Posterior vena cava (tissue), 2 donors: ENCODE measurements around the gene KRTAP22-2. TPM values are rescaled to one million over a fixed set of nuclear protein-coding genes. Genes with fewer than 3 reads are reported as not detected.

Experiments
- DNase-seq: peaks from one replicate; pipeline ENCODE4 v3.0.0-alpha.2; 2020; ENCODE audit warnings: low spot score
- intact Hi-C, 2 donors: fragments of 100-400 bp; cut with DNase I; formaldehyde crosslinking; loops; one replicate each; pipeline versions ENCODE4 v1.14.1 to v1.14.2; 2022 to 2023
- total RNA-seq, 2 donors: library from RNA; stranded (reverse); fragmentation: NEBNext Ultra II Directional; extraction: Animal tissue kit (Norgen Biotek cat#: 25700); gene quantifications; one replicate each; pipeline ENCODE4 v1.2.1, GENCODE V29; 2021
- donor health status: DM: yes; HTN: yes; CAD: no.
- donor health status: DM: yes; HTN: yes; CAD: no.

The KRTAP22-2 gene
- total RNA-seq, 2 donors from 2014 or later, result not detected

- intact Hi-C loops, result no loop called here
- no peak for DNase-seq
These were observed 12.4 kb downstream of the KRTAP22-2 start for GRCh38 chr21:30577766-30578165.

GRCh38 chr21:30567617-30568016 lies 22.6 kb downstream of the KRTAP22-2 start:
- intact Hi-C loops, result no loop called here

GRCh38 chr21:30563630-30564029 lies 26.6 kb downstream of the KRTAP22-2 start:
- no peak for DNase-seq
- intact Hi-C loops, result no loop called here

More at GRCh38 chr21:30567617-30568016, 22.6 kb downstream of the KRTAP22-2 start:
- no peak for DNase-seq

- no peak for DNase-seq
These were observed 27.1 kb downstream of the KRTAP22-2 start for GRCh38 chr21:30563072-30563471.

GRCh38 chr21:30561957-30562356 lies 28.2 kb downstream of the KRTAP22-2 start:
- no peak for DNase-seq

More at GRCh38 chr21:30563072-30563471, 27.1 kb downstream of the KRTAP22-2 start:
- intact Hi-C loops, result no loop called here

GRCh38 chr21:30561264-30561895 lies 28.8 kb downstream of the KRTAP22-2 start, which contains the start of gene KRTAP19-7:
Gene KRTAP19-7, minus strand, starts transcription at chr21:30561314. Its CDS starts 25 bp downstream, at chr21:30561289.
- intact Hi-C loops, result no loop called here
- no peak for DNase-seq

More at GRCh38 chr21:30561957-30562356, 28.2 kb downstream of the KRTAP22-2 start:
- intact Hi-C loops, result no loop called here

GRCh38 chr21:30555095-30555494 lies 35.1 kb downstream of the KRTAP22-2 start:
- intact Hi-C loops, result no loop called here
- no peak for DNase-seq

GRCh38 chr21:30552782-30553181 lies 37.4 kb downstream of the KRTAP22-2 start:
- DNase-seq, result no peak
- intact Hi-C loops, result no loop called here

GRCh38 chr21:30541764-30542163 lies 48.4 kb downstream of the KRTAP22-2 start, which contains the start of gene KRTAP19-6:
Gene KRTAP19-6, minus strand, starts transcription at chr21:30541864. Its CDS starts 31 bp downstream, at chr21:30541833.
- intact Hi-C loops, result no loop called here
- no peak for DNase-seq

Other genes starting within 250 kb of the KRTAP22-2 start
- gene KRTAP23-1, start 241.8 kb downstream of the KRTAP22-2 start, total RNA-seq, result not detected
- gene KRTAP13-2, start 218.1 kb downstream of the KRTAP22-2 start, total RNA-seq, result not detected
- gene KRTAP13-1, start 194.4 kb downstream of the KRTAP22-2 start, total RNA-seq, result not detected
- gene KRTAP13-3, start 164.5 kb downstream of the KRTAP22-2 start, total RNA-seq, result not detected
- not detected for gene KRTAP13-4, start 160.2 kb downstream of the KRTAP22-2 start, total RNA-seq
- not detected for gene KRTAP15-1, start 150.1 kb downstream of the KRTAP22-2 start, total RNA-seq
- not detected for gene KRTAP19-1, start 110.0 kb downstream of the KRTAP22-2 start, total RNA-seq
- gene KRTAP19-2, start 103.0 kb downstream of the KRTAP22-2 start, total RNA-seq, result not detected
- not detected for gene KRTAP19-3, start 98.4 kb downstream of the KRTAP22-2 start, total RNA-seq
- gene KRTAP19-4, start 93.2 kb downstream of the KRTAP22-2 start, total RNA-seq, result not detected
- gene KRTAP19-5, start 88.3 kb downstream of the KRTAP22-2 start, total RNA-seq, result not detected
- not detected for gene KRTAP19-6, start 48.5 kb downstream of the KRTAP22-2 start, total RNA-seq
- gene KRTAP19-7, start 29.1 kb downstream of the KRTAP22-2 start, total RNA-seq, result not detected
- gene KRTAP6-3, start 2.0 kb upstream of the KRTAP22-2 start, total RNA-seq, result not detected
- gene KRTAP6-2, start 8.5 kb upstream of the KRTAP22-2 start, total RNA-seq, result not detected
- gene KRTAP22-1, start 10.7 kb upstream of the KRTAP22-2 start, total RNA-seq, result not detected
- gene KRTAP6-1, start 23.5 kb upstream of the KRTAP22-2 start, total RNA-seq, result not detected
- gene KRTAP20-1, start 26.0 kb upstream of the KRTAP22-2 start, total RNA-seq, result not detected
- gene KRTAP20-4, start 30.2 kb upstream of the KRTAP22-2 start, total RNA-seq, result not detected
- gene KRTAP20-2, start 44.8 kb upstream of the KRTAP22-2 start, total RNA-seq, result not detected
- gene KRTAP20-3, start 52.5 kb upstream of the KRTAP22-2 start, total RNA-seq, result not detected
- not detected for gene KRTAP21-3, start 128.4 kb upstream of the KRTAP22-2 start, total RNA-seq
- not detected for gene KRTAP21-2, start 156.9 kb upstream of the KRTAP22-2 start, total RNA-seq
- gene KRTAP21-1, start 165.0 kb upstream of the KRTAP22-2 start, total RNA-seq, result not detected
- not detected for gene KRTAP8-1, start 222.9 kb upstream of the KRTAP22-2 start, total RNA-seq
- gene KRTAP7-1, start 239.4 kb upstream of the KRTAP22-2 start, total RNA-seq, result not detected